ENCODE results near the gene SH3RF2.

SH3RF2 gene

DNA sequence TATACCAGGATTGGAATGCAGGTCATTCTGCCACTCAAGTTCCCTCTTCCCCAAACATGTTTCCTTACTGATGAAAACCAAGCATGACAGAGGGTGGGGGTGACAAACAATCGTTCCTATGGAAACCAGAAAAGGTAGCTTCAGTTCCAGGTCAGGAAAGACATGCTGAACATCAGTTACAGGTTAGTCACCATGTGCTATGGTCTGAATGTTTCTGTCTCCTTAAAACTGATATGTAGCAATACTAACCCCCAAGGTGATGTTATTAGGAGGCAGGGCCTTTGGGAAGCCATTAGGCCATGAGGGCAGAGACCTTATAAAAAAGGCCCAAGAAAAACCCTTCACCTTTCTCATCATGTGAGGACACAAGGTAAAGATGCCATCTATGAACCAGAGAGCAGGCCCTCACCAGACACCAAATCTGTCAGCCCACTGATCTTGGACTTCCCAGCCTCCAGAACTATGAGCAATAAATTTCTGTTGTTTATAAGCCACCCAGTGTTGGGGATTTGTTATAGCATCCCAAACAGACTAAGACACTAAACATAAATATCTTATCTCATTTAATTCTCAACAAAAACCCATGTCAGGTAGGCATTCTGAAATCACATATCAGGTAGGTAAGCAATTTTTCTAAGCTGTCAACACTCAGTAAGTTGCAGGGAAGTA is 15.7 kb upstream of the SH3RF2 start:
- no peak for DNase-seq (ENCODE audit: low spot score)

DNA sequence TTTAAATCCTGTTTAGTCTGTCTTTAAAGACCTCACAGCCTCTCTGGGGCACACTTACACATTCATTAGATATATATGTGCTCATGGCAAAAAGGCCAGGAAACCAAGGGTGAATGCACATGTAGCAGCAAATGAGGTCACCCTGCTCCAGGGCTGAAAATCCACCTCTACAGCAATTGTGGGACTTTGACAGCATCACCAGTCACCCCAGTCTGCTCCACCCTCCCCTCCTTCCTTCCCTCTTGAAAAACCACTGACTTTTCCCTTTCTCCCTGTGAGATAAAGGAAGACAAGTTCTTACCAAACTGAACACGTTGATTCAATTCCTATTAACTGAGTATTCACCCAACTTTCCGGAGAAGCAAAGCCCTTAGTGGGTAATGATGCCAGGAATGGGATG is 15.2 kb upstream of the SH3RF2 start:
- no peak for DNase-seq (ENCODE audit: low spot score)

DNA sequence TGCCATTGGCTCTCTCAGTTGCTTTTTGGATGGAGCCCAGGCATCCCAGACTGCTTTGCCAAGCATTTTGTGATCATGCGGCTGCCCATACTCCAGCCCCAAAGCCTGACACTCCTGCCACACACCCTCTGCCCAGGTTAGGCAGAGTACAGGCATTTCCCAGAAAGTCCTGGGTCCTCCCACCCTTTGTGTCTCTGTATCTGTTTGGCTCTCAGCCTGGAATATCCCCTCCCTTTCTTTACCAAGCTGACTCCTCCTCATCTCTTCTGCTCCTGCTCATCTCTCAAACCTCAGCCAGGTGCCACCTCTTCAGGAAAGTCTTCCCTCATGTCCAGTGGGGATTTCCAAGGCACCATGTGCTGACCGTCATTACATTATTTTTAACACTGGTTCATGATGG is 14.3 kb upstream of the SH3RF2 start:
- DNase-seq (ENCODE audit: low spot score): no peak

DNA sequence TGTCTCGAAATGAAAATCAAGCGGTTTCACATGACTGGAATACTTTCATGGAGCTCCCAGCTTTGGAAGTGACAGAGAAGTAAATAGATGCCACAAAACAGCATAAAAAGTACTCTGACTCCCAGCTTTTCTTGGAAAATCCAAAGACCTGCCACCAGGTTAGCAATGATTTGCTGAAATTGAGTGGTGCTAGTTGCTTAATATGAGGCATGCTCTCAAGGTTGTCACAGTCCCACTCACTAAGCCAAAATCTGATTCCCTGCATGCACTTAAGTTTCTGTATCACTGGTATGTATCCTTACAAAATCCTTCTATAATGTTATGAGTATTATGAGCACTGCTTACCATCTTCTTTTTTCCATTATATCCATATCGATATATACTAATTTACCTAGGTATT is 13.0 kb upstream of the SH3RF2 start:
- DNase-seq (ENCODE audit: low spot score): no peak

DNA sequence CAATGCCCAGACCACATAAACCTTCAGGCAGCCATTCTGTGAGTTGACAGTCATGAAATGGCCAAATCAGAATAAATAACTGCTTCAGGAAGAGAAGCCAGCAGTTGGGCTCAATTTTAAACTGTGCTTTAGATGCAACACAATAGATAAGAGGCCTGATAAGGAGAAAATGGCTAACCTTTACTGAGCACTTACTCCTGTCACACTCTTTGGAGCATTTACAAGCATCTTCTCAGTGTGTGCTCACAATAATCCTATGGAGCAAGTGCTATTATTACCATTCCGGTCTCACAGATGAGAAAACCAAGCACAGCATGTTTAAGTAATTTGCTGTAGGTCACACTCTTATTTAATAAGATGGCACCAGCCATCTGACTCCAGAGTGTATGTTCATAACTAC is 11.5 kb upstream of the SH3RF2 start:
- no peak for DNase-seq (ENCODE audit: low spot score)

DNA sequence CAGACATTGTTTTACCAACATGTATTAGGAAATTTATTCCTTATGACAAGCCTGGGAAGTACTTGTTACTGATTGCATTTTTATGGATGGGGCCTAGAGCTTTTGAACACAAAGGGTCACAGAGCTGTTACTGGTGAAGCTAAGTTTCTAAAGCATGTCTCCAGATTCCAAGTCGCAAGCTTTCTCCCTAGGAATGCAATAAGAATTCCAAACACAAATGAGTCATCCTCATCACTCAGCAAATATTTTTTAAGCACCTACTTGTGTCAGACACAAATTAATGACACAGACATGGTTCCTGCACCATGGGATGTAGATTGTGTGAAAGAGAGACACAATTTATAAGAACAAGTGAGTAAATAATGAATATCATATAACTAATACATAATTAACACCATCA is 11.0 kb upstream of the SH3RF2 start:
- DNase-seq (ENCODE audit: low spot score): no peak

DNA sequence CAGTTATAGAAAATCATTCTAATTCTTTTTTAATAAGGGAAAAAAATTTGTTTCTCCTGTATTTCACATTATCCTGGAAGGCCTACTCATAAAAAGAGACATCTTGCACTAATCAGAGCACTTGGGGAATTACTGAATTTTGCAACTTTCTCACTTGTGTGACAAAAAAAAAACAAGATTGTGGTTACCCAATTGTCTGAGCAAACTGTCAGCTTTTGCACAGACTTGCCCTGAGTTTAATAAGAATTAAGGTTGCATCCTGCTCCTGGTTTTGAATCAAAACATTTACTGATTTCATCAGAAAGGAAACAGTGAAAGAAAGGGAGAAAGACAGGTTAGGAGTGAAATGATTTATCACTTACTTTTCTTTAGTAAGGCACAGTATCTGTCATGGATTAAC is 10.6 kb upstream of the SH3RF2 start:
- no peak for DNase-seq (ENCODE audit: low spot score)

DNA sequence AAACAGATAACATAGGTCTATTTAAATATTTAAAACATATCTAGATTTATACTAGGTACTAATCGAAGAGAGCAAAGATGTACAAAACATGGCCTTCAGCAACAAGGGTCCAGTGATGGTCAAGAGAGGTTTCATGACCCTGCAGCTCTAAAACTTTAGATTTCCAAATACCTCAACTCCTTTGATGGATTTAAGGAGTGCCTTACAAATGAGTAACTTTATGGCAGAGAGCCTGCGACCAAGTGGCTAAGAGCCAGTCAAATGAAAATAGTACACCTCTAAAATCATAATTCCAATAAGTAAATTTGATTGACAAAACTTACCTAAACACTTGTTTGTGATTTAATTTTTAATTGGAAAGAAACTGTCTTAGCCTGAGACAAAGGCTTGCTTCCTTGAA is 4.7 kb upstream of the SH3RF2 start:
- no peak for DNase-seq (ENCODE audit: low spot score)

DNA sequence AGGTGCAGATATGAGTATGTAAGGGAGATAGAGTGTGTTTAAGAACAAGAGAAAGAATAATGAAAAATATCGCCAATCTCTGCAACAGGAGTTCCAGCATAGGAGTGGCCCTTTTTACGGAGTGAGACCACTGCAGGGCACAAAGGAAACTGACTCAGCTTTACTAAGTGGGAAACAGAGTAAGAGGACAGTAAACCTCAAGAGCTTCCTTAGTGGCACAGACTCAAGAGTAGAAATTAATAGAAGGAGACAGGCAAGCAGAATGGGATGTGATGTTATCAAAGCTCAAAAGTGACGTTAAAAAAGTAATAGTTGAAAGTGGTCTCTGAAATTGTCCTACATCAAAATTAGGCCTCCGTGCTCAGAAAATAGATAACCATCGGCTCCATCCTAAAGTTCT is 2.1 kb upstream of the SH3RF2 start:
- no peak for DNase-seq (ENCODE audit: low spot score)

DNA sequence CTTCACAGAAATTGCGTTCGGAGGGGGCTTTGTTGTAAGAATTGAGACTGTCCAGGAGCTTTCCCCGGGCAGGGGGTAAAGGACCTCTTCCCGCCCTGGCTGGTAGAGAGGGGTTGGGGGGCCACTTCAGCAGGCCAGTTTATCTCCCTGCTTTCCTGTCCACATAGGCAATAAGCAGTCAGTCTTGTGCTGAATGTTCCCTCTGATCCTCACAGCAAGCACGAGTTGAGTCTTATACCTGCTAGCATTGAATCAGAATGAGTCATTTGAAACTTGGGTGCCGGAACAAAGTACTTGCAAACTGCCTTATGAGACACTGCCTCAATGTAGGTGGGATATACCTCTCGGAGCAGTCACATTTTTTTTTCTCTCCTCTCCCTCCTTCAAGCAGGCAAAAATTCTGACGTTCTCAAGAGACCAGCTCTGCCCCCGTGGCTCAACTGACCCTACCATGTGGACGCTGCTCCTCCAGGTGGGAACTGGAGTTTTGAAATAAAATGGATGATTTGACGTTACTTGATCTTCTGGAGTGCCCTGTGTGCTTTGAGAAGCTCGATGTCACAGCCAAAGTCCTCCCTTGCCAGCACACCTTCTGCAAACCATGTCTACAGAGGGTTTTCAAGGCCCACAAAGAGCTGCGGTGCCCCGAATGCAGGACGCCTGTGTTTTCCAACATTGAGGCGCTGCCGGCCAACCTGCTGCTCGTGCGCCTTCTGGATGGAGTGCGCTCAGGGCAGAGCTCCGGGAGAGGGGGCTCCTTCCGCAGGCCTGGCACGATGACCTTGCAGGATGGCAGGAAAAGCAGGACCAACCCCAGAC is 1.3 kb downstream of the SH3RF2 start:
- no peak for DNase-seq (ENCODE audit: low spot score)

DNA sequence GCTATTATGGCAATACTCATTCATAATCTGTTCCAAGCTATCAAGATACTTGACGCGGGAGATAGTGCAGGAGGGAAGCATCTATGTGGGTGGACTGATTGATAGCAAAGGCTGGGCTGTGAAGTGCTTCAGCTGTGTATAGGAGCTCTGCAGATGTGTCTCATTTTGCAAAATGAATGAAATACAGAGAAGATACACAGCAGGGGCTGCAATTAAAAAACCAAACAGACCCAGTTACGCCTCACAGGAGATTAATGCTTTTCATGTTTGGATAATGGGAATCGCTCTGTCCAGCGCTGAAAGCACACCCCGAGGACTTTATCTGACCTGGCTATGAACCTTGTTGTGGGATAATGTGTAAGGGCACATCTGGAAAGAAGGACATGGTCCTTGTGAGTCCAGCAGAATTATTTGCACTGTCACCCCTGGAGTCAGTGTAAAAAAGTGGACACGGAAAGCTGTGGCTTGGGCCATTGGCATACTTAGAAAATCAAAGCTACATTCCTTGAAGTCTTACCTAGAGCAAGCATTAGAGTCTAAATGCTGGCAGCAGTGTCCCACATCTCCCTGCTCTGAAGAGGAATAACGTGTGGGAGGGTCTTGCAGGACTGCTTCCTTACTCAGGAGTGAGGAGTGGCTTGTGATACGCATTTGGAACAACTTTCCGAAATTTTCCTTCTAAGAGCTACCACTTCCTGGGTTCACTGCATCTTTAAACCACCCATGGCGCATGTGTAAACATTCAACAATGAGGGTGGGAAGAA is 2.6 kb downstream of the SH3RF2 start:
- DNase-seq (ENCODE audit: low spot score): no peak

DNA sequence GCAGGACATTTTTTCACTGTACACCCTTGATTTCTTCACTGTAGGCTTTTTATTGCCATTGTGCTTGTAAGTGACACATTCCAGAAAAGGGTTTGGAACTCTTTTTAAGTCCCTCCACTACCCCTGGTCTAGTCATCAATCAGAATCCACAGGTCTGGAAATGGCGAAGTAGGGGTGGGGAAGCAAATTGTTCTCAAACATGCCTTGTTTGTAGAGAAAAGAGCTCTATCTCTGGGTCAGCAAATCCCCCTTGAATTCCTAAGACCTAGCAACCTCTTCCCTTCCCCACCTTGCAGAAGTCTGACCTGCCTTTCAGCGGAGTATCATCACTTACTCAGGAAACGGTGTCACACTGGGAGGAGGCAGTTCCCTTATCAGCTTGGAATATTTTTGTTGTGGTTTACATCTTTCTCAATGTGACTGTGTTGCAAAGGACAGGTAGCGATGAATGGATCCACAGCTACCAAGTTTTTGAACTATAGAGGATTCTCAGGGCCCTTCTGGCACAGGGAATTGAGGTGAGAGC is 3.2 kb downstream of the SH3RF2 start:
- no peak for DNase-seq (ENCODE audit: low spot score)

DNA sequence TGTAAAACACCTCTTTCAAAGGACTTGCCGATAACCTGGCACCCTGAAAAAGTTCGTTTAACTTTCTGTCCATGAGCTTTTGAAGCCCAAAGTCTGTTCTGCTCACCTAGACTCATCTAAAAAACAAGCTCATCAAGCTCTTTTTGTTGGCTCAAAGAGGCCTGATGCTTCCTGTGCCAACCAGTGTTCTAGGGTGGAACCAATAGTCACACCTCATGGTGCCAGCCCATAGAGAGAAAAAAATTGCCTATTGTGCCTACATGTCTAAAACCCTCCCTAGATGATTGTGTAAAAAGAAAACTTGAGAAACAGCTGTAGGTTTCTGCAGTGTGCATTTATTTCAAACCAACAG is 4.7 kb downstream of the SH3RF2 start:
- DNase-seq (ENCODE audit: low spot score): no peak

DNA sequence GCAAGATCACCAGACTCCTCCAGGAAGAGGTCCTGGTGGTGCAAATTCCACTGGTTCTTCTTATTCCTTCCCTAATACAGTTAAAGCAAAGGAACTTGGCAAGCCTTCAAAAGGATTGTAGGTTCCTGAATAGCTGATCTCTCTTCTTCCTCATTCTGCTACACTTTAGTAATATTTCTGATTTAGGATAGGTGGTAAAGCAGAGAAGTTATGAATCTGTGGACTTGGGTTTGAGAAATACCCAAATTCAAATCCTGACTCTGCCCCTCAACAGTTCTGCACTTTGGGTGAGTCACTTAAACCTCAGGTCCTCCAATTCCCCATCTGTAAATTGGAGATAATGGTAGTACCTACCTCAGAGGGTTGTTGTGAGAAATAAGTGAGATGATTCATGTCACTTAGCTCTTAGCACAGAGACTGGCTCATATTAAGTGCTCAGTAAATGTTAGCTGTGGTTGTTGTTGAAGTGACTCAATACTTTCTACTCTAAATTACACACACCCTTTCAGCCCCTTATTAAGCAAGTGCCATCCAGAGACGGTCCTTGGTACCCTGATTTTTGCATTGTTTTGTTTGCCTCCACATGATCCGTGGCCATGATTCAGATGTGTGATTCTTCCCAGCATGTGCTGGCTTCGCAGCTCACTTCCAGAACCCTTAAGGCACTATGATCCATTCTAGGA is 5.2 kb downstream of the SH3RF2 start:
- no peak for DNase-seq (ENCODE audit: low spot score)

DNA sequence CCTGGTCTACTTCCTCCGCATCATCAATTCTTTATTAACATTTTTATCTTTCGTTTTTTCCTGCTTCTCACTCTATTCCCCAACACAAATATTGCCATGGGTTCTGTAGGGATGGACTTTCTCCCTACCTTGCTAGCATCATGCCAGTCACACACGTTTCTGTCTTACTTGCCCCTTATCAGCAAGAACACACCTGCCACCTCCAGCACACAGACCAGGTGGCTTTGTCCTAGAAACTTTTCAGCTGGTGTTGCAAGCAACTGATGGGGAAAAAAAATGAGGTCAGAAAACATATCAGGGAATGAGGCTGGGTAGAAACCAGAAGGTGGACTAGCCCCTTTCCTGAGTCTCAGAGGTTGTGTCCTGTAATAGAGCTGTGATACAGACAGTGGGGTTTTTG is 5.8 kb downstream of the SH3RF2 start:
- DNase-seq (ENCODE audit: low spot score): no peak

DNA sequence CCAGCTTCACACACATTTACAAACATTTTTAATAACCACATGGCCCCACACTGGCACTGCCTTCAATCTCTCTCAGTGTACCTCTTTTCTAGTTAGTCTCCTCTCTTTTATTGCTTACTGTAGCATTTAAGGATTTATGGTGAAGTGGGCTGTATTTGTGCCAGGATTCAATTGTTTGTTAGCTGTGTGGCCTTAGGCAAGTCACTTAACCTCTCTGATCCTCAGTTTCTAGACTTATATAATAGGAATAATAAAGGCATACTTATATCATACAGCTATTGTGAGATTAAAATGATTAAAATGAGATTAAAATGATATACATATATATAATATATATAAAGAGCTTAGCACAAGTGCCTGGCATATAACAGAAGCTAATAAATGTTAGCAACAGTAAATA is 6.4 kb downstream of the SH3RF2 start:
- DNase-seq (ENCODE audit: low spot score): no peak

DNA sequence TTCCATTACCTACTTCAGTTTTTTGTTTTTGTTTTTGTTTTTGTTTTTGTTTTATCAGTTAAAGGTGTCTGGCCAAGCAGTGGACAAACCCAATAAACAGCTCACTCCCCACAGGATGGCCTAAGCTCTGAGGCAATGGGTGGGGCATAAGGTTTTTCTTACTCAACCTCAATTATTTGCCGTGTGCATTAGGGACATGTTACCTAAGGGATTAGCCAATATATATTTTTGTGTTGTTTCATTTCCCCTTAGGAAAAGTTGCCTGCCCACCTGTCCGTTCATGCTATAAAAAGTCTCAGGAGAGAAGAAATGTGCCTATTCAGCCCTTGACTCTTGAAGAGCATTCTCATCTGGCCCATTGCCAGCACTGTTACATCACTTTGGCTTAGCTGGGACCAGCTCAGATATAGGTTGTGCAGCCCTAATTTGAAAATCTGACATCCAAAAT is 7.3 kb downstream of the SH3RF2 start:
- DNase-seq (ENCODE audit: low spot score): no peak

DNA sequence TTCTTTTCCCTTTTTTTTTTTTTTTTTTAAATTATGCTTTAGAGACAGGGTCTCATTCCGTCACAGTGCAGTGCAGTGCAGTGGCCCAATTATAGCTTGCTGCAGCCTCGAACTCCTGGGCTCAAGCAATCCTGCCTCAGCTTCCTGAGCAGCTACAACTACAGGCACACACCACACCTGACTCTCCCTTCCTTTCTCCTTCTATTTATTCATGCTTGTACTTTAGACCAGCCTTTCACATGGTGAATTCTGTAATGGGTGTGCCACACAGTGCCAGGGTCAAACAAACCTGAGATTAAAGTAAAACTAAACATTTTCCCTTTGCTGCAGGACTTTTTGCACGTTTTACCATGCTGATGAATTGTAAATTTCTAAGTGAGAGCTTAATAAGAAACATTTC is 8.0 kb downstream of the SH3RF2 start:
- DNase-seq (ENCODE audit: low spot score): no peak

DNA sequence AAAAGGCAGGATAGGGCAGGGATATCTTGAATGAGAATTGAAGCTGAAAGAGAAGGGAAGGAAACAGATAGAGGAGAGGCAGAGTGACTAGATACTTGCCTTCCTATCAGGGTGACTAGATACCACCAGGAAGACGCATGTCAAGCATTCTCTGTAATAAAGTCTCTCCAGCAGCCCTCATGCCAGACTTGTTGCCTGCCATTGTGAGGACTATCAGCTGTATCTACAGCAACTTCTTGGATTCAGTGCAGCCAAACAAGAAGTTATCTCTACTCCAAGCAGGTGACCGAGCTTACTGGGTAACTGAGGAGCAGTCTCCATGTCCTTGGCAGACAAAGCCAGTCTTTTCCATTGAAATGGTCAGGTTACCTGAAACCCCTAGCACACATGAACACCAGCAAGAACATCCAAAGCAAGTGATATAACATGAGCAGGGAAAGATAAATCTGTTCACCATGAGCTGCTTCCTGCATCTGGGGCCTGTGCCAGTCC is 9.3 kb downstream of the SH3RF2 start:
- DNase-seq (ENCODE audit: low spot score): no peak

DNA sequence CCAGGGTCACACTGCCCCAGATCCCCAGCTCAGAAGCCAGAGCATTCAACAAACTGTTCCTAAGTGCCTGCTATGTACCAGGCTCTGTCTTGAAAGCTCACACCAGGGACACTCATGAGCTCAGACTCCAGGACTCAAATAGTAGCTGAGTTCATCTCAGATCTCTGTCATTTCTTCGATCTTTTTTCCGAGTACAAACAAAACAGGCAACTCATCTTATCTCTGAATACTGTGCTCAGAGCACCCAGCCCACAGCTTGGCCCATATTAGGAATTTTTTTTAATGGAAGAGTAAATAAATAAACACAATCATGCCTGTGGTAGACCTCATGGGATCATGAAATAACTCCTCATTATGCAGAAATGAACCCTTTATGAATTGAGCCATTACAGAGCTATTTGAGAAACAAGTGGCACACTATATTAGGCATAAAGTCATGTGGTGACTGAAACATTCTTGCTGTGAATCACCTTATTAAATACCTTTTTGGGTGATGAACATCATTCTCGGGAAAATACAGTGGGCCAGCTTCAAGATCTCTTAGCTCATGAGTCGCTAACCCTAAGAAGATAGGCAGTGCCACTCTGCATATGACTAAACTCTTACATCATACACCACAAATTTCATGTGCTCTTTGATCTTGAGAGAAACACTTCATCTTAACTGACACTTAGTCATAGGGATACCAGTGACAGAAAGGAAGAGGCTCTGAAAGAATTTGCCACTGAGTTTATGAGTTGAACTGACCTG is 9.9 kb downstream of the SH3RF2 start:
- DNase-seq (ENCODE audit: low spot score): no peak

DNA sequence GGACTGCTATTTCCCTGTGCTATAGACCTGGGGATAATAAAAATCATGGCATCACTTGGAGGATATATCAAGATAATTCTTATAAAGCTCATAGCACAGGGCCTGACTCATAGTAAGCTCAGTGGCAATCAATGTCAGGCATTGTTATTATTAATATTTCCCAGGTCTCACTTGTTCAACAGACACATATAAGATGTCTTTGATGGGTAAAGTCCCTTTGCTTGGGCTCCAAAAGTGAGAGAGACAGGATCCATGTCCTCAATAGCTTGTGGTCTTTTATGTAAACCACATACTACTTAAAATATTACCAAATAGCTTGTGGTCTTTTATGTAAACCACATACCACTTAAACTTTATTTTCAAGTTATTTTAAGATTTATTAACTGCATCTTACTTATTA is 11.2 kb downstream of the SH3RF2 start:
- DNase-seq (ENCODE audit: low spot score): no peak
